ENCODE results near the gene FGB.

The FGB gene

DNA sequence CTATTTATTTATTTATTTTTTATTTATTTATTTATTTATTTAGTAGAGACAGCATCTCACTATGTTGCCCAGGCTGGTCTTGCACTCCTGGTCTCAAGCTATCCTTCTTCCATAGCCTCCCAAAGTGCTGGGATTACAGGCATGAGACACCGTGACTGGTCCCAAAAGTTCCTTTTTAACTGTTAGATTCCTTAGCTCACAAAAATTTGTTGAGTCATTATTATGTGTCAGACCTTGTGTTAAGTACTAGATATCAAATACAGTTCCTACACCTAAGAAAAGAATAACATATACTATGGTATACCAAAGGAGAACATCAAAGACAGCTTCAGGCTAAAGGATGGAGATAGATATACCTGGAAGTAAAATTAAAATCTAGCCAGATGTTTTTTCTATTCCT lies 16.1 kb downstream of the FGB start:
- Histone ChIP-seq H3K4me1 (ENCODE audit: low read length) (no peaks in the 10 kb centered on the region), H4K20me1 (ENCODE audit: insufficient read depth, low read length) (no peaks in the 10 kb centered on the region), H3K79me2 (ENCODE audit: low read length) (no peaks in the 10 kb centered on the region), H3K27me3 (replicated peaks; ENCODE audit: insufficient read depth, low read length) (no peaks in the 10 kb centered on the region), H3K9me2 (replicated peaks; ENCODE audit: insufficient read depth, low read length) (no peaks in the 10 kb centered on the region), H2AFZ (ENCODE audit: low read length) (no peak overlapping the region), H3K27ac (ENCODE audit: low read length) (no peak overlapping the region), H3K36me3 (replicated peaks; ENCODE audit: insufficient read depth, low read length) (no peaks in the 10 kb centered on the region), H3F3A (ENCODE audit: insufficient read depth, low read length) (no peaks in the 10 kb centered on the region), H3K9me3 (replicated peaks; ENCODE audit: insufficient read depth, low read length) (no peaks in the 10 kb centered on the region), H3K4me3 (ENCODE audit: low read length) (no peak overlapping the region), H3K9ac (ENCODE audit: low read length) (no peak overlapping the region), H3K4me2 (ENCODE audit: low read depth, low read length) (no peak overlapping the region)
- no peak for DNase-seq
- TF ChIP-seq EZH2phosphoT487 (IDR thresholded peaks at IDR 0.05; ENCODE audit: low read length) (no peak), EZH2 (optimal IDR thresholded peaks at IDR 0.05; ENCODE audit: low read depth, low read length) (no peak)
- TF ChIP-seq, protein P1, sequence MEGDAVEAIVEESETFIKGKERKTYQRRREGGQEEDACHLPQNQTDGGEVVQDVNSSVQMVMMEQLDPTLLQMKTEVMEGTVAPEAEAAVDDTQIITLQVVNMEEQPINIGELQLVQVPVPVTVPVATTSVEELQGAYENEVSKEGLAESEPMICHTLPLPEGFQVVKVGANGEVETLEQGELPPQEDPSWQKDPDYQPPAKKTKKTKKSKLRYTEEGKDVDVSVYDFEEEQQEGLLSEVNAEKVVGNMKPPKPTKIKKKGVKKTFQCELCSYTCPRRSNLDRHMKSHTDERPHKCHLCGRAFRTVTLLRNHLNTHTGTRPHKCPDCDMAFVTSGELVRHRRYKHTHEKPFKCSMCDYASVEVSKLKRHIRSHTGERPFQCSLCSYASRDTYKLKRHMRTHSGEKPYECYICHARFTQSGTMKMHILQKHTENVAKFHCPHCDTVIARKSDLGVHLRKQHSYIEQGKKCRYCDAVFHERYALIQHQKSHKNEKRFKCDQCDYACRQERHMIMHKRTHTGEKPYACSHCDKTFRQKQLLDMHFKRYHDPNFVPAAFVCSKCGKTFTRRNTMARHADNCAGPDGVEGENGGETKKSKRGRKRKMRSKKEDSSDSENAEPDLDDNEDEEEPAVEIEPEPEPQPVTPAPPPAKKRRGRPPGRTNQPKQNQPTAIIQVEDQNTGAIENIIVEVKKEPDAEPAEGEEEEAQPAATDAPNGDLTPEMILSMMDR (IDR thresholded peaks at IDR 0.05; ENCODE audit: low read length), result no peak

GRCh38 chr4:154579927-154580326 lies 17.1 kb downstream of the FGB start:
- no peak for DNase-seq
- H3K79me2 ChIP-seq (ENCODE audit: low read length), result no peaks in the 10 kb centered on the region
- H3F3A ChIP-seq (ENCODE audit: insufficient read depth, low read length), result no peaks in the 10 kb centered on the region

GRCh38 chr4:154582723-154583122 lies 19.9 kb downstream of the FGB start:
- Histone ChIP-seq H3F3A (ENCODE audit: insufficient read depth, low read length) (no peaks in the 10 kb centered on the region), H3K79me2 (ENCODE audit: low read length) (no peaks in the 10 kb centered on the region), H3K36me3 (replicated peaks; ENCODE audit: insufficient read depth, low read length) (no peaks in the 10 kb centered on the region), H3K27me3 (replicated peaks; ENCODE audit: insufficient read depth, low read length) (no peaks in the 10 kb centered on the region), H3K9ac (ENCODE audit: low read length) (no peak overlapping the region), H3K27ac (ENCODE audit: low read length) (no peak overlapping the region), H3K9me2 (replicated peaks; ENCODE audit: insufficient read depth, low read length) (no peaks in the 10 kb centered on the region), H3K4me1 (ENCODE audit: low read length) (no peaks in the 10 kb centered on the region), H3K4me3 (ENCODE audit: low read length) (no peak overlapping the region), H2AFZ (ENCODE audit: low read length) (no peak overlapping the region), H4K20me1 (ENCODE audit: insufficient read depth, low read length) (no peaks in the 10 kb centered on the region), H3K4me2 (ENCODE audit: low read depth, low read length) (no peak overlapping the region), H3K9me3 (replicated peaks; ENCODE audit: insufficient read depth, low read length) (no peaks in the 10 kb centered on the region)
- TF ChIP-seq EZH2phosphoT487 (IDR thresholded peaks at IDR 0.05; ENCODE audit: low read length) (no peak), EZH2 (optimal IDR thresholded peaks at IDR 0.05; ENCODE audit: low read depth, low read length) (no peak)
- TF ChIP-seq, protein P1 (IDR thresholded peaks at IDR 0.05; ENCODE audit: low read length), result no peak
- DNase-seq, result no peak

More at GRCh38 chr4:154579927-154580326, 17.1 kb downstream of the FGB start:
- Histone ChIP-seq H3K27me3 (replicated peaks; ENCODE audit: insufficient read depth, low read length) (no peaks in the 10 kb centered on the region), H3K4me2 (ENCODE audit: low read depth, low read length) (no peak overlapping the region), H3K9me3 (replicated peaks; ENCODE audit: insufficient read depth, low read length) (no peaks in the 10 kb centered on the region), H3K27ac (ENCODE audit: low read length) (no peak overlapping the region), H3K4me3 (ENCODE audit: low read length) (no peak overlapping the region), H3K9me2 (replicated peaks; ENCODE audit: insufficient read depth, low read length) (no peaks in the 10 kb centered on the region), H4K20me1 (ENCODE audit: insufficient read depth, low read length) (no peaks in the 10 kb centered on the region), H3K36me3 (replicated peaks; ENCODE audit: insufficient read depth, low read length) (no peaks in the 10 kb centered on the region), H2AFZ (ENCODE audit: low read length) (no peak overlapping the region), H3K9ac (ENCODE audit: low read length) (no peak overlapping the region), H3K4me1 (ENCODE audit: low read length) (no peaks in the 10 kb centered on the region)
- TF ChIP-seq EZH2 (optimal IDR thresholded peaks at IDR 0.05; ENCODE audit: low read depth, low read length), result no peak
- TF ChIP-seq, protein P1 (IDR thresholded peaks at IDR 0.05; ENCODE audit: low read length), result no peak

Measured in MM.1S (cell line).